HCT116 (cell line): Measurements from ENCODE around the gene ABHD18.
A peak's percentile ranks its signal among the peaks of the same experiment; 100 is the strongest.
"Not testable (repeated sequence)": the region's sequence is repeated elsewhere in the genome, so short reads cannot be mapped to it uniquely, and the experiment has no call there.

Experiments
- CEBPB ChIP-seq: IDR thresholded peaks from 2 replicates; pipeline ENCODE4 v1.6.1; 2012; ENCODE audit warnings: low read depth
- EZH2 ChIP-seq: fragments of 200-600 bp; sonication (generic); IDR thresholded peaks from 2 replicates; pipeline ENCODE4 v1.6.1; 2017; ENCODE audit warnings: antibody characterized with exemption, mixed run types
- JUND ChIP-seq: IDR thresholded peaks from 2 replicates; pipeline ENCODE4 v1.6.1; 2012
- POLR2A ChIP-seq: IDR thresholded peaks from 2 replicates; pipeline ENCODE4 v1.7.0; 2011; ENCODE audit warnings: borderline replicate concordance; ENCODE audit not compliant: insufficient read depth, insufficient read length; ENCODE audit errors: extremely low read depth
- POLR2AphosphoS5 ChIP-seq: IDR thresholded peaks from 2 replicates; pipeline ENCODE4 v1.6.1; 2011; ENCODE audit warnings: mild to moderate bottlenecking, low read depth, low read length, moderate library complexity
- SRF ChIP-seq: IDR thresholded peaks from 2 replicates; pipeline ENCODE4 v1.6.1; 2012; ENCODE audit warnings: low read depth
- TCF7L2 ChIP-seq: IDR thresholded peaks from 2 replicates; pipeline ENCODE4 v1.7.0; 2011; ENCODE audit warnings: borderline replicate concordance, inconsistent platforms; ENCODE audit not compliant: insufficient read depth, insufficient read length; ENCODE audit errors: extremely low read depth
- YY1 ChIP-seq: IDR thresholded peaks from 2 replicates; pipeline ENCODE4 v1.6.1; 2011; ENCODE audit warnings: low read length, low read depth, moderate library complexity, mild to moderate bottlenecking; ENCODE audit not compliant: insufficient replicate concordance; ENCODE audit errors: extremely low read depth
- TF ChIP-seq, protein P1 (sequence below), 3 experiments: fragments of 200-600 bp in 1 of 3; sonication (generic) in 1 of 3; IDR thresholded peaks in 2 of 3; conservative IDR thresholded peaks in 1 of 3; 2 replicates each; pipeline ENCODE4 v1.5.1; 2012 to 2017; ENCODE audit warnings: low read depth in 2 of 3, low read length in 2 of 3, antibody characterized with exemption in 1 of 3, borderline replicate concordance in 1 of 3, control low read depth in 1 of 3, mild to moderate bottlenecking in 1 of 3, mixed read lengths in 1 of 3, mixed run types in 1 of 3, moderate library complexity in 1 of 3; ENCODE audit not compliant: insufficient read depth in 1 of 3
- TF ChIP-seq, protein P2 (sequence below): IDR thresholded peaks from 2 replicates; pipeline ENCODE4 v1.6.1; 2011; ENCODE audit warnings: mild to moderate bottlenecking, low read length, moderate library complexity; ENCODE audit not compliant: insufficient replicate concordance; ENCODE audit errors: extremely low read depth
- TF ChIP-seq, protein P3 (sequence below): IDR thresholded peaks from 2 replicates; pipeline ENCODE4 v1.6.1; 2012; ENCODE audit warnings: low read depth

DNA sequence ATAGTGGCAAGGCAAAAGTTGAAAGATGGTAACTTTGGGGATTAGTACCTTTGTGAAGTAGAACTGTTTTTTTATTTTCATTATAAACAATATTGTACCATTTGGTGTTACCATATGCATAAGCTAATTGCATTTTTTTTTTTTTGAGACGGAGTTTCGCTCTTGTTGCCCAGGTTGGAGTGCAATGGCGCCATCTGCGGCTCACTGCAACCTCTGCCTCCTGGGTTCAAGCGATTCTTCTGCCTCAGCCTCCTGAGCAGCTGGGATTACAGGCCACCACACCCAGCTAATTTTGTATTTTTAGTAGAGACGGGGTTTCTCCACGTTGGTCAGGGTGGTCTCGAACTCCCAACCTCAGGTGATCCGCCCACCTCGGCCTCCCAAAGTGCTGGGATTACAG, 86.0 kb downstream of the ABHD18 start:
- TF ChIP-seq, protein P1, sequence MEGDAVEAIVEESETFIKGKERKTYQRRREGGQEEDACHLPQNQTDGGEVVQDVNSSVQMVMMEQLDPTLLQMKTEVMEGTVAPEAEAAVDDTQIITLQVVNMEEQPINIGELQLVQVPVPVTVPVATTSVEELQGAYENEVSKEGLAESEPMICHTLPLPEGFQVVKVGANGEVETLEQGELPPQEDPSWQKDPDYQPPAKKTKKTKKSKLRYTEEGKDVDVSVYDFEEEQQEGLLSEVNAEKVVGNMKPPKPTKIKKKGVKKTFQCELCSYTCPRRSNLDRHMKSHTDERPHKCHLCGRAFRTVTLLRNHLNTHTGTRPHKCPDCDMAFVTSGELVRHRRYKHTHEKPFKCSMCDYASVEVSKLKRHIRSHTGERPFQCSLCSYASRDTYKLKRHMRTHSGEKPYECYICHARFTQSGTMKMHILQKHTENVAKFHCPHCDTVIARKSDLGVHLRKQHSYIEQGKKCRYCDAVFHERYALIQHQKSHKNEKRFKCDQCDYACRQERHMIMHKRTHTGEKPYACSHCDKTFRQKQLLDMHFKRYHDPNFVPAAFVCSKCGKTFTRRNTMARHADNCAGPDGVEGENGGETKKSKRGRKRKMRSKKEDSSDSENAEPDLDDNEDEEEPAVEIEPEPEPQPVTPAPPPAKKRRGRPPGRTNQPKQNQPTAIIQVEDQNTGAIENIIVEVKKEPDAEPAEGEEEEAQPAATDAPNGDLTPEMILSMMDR (IDR thresholded peaks at IDR 0.05 in 2 of 3, conservative IDR thresholded peaks at IDR 0.05 in 1 of 3; ENCODE audit: borderline replicate concordance in 1 of 3, insufficient read depth in 1 of 3, low read depth in 2 of 3, low read length in 2 of 3) = peak; percentile 9 to 27 (median 26); a peak in 2 of 6 replicates
- TF ChIP-seq EZH2, POLR2AphosphoS5, TCF7L2, JUND, CEBPB, SRF, YY1, POLR2A: not testable (repeated sequence)
- TF ChIP-seq, protein P2, sequence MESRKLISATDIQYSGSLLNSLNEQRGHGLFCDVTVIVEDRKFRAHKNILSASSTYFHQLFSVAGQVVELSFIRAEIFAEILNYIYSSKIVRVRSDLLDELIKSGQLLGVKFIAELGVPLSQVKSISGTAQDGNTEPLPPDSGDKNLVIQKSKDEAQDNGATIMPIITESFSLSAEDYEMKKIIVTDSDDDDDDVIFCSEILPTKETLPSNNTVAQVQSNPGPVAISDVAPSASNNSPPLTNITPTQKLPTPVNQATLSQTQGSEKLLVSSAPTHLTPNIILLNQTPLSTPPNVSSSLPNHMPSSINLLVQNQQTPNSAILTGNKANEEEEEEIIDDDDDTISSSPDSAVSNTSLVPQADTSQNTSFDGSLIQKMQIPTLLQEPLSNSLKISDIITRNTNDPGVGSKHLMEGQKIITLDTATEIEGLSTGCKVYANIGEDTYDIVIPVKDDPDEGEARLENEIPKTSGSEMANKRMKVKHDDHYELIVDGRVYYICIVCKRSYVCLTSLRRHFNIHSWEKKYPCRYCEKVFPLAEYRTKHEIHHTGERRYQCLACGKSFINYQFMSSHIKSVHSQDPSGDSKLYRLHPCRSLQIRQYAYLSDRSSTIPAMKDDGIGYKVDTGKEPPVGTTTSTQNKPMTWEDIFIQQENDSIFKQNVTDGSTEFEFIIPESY = not testable (repeated sequence)
- TF ChIP-seq, protein P3, sequence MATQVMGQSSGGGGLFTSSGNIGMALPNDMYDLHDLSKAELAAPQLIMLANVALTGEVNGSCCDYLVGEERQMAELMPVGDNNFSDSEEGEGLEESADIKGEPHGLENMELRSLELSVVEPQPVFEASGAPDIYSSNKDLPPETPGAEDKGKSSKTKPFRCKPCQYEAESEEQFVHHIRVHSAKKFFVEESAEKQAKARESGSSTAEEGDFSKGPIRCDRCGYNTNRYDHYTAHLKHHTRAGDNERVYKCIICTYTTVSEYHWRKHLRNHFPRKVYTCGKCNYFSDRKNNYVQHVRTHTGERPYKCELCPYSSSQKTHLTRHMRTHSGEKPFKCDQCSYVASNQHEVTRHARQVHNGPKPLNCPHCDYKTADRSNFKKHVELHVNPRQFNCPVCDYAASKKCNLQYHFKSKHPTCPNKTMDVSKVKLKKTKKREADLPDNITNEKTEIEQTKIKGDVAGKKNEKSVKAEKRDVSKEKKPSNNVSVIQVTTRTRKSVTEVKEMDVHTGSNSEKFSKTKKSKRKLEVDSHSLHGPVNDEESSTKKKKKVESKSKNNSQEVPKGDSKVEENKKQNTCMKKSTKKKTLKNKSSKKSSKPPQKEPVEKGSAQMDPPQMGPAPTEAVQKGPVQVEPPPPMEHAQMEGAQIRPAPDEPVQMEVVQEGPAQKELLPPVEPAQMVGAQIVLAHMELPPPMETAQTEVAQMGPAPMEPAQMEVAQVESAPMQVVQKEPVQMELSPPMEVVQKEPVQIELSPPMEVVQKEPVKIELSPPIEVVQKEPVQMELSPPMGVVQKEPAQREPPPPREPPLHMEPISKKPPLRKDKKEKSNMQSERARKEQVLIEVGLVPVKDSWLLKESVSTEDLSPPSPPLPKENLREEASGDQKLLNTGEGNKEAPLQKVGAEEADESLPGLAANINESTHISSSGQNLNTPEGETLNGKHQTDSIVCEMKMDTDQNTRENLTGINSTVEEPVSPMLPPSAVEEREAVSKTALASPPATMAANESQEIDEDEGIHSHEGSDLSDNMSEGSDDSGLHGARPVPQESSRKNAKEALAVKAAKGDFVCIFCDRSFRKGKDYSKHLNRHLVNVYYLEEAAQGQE = not testable (repeated sequence)
